Spleen (tissue), 7 donors: ENCODE data around the gene TRAPPC12.

Experiments
- CTCF ChIP-seq, 11 experiments: fragments of 200-600 bp in 7 of 11; fragments of 450-650 bp in 4 of 11; sonication (generic) in 4 of 11; IDR thresholded peaks in 8 of 11; conservative IDR thresholded peaks in 3 of 11; 1 replicate in 7 of 11; 2 replicates in 4 of 11; pipeline versions ENCODE4 v1.4.0 to v1.8.0; 2016 to 2021; ENCODE audit warnings: antibody characterized with exemption in 11 of 11, inconsistent platforms in 4 of 11, mild to moderate bottlenecking in 1 of 11
- POLR2A ChIP-seq, 3 donors: fragments of 450-650 bp; IDR thresholded peaks; one replicate each; pipeline ENCODE4 v1.5.1; 2017; ENCODE audit warnings: antibody characterized with exemption in 3 of 3, mild to moderate bottlenecking in 1 of 3
- POLR2AphosphoS5 ChIP-seq, 3 donors: sonication (generic); formaldehyde crosslinking; IDR thresholded peaks; one replicate each; pipeline ENCODE4 v1.5.1; 2017; ENCODE audit warnings: antibody characterized with exemption in 3 of 3
- donor health status: DM: no; HTN: no; CAD: no; lungs with moderate emphysema.
- donor health status: DM: no; HTN: no; CAD: no.
- donor health status: DM: no; HTN: no; CAD: no.

DNA sequence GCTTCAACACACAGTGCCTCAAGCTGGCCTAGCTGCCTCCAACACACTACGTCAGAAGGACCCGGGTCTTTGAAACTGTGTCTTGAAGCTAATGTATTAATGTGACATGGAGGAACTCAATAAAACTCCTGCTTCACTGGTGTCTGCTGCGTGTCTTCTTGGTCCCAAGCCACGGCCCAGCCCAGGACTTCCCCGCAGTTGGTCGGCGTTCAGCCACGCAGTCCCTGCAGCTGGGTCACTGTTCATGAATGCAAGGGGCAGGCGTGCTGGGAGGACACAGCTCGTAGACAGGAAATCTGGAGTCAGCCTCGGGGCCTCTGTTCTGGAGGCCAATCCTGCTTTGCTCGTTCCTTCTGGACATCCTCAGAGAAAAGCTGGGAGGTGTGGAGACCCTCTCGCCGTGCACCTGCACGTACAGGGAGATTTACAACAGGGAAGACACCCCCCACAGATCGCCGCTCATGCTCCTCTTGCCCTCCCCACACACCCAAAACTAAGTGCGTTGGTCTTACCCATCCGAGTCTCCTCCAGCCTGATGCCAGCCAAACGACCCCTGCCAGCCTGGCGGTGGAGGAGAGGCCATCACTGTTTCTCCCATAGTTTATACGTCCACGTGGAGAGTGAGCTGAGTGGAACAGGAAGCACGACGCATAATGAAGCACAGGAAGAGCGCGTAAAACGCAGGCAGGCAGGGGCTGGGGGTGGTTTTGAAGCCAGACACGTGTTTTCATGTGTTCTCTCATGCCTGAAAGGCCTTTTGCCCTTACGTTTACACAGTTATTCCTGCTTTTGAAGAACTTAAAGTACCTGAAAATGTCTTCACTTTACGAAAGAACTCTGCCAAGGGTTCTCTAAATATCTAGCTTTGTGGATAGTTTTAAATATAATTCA lies 100.2 kb downstream of the TRAPPC12 start:
- no peak for TF ChIP-seq CTCF (IDR thresholded peaks at IDR 0.05 in 8 of 11, conservative IDR thresholded peaks at IDR 0.05 in 3 of 11)
- no peak for TF ChIP-seq POLR2AphosphoS5 (IDR thresholded peaks at IDR 0.05)
- TF ChIP-seq POLR2A (IDR thresholded peaks at IDR 0.05), result no peak
